Calu3 (cell line): ENCODE results near the gene DFFB. TPM values are rescaled to one million over a fixed set of nuclear protein-coding genes. Genes with fewer than 3 reads are reported as not detected.

Experiments used
- BruUV-seq: library from RNA; stranded (reverse); fragments of 400-500 nt; replicated peaks from 2 replicates; lab custom pipeline; 2021; lab: Mats Ljungman, UMichigan
- CTCF ChIA-PET: fragments of 300-600 bp; sonication (Branson Sonifier 250); formaldehyde crosslinking; loops from one replicate; lab custom pipeline; 2022; ENCODE audit warnings: antibody characterized with exemption; lab: Charles Lee
- DNase-seq: peaks from one replicate; pipeline ENCODE4 v3.0.0; 2022
- H3K27ac Mint-ChIP-seq: one replicate; pipeline ENCODE4 v1.8.0; 2022; ENCODE audit warnings: mixed read lengths; ENCODE audit not compliant: unreplicated experiment
- H3K27me3 Mint-ChIP-seq: one replicate; pipeline ENCODE4 v1.8.0; 2022; ENCODE audit warnings: mixed read lengths; ENCODE audit not compliant: unreplicated experiment
- H3K36me3 Mint-ChIP-seq: one replicate; pipeline ENCODE4 v1.8.0; 2022; ENCODE audit warnings: mild to moderate bottlenecking, moderate library complexity, mixed read lengths; ENCODE audit not compliant: insufficient read depth, unreplicated experiment
- H3K4me1 Mint-ChIP-seq: one replicate; pipeline ENCODE4 v1.8.0; 2022; ENCODE audit warnings: mild to moderate bottlenecking, low read depth, mixed read lengths; ENCODE audit not compliant: unreplicated experiment
- H3K4me3 Mint-ChIP-seq: one replicate; pipeline ENCODE4 v1.8.0; 2022; ENCODE audit warnings: mild to moderate bottlenecking, low read depth, moderate library complexity, mixed read lengths; ENCODE audit not compliant: unreplicated experiment
- H3K9me3 Mint-ChIP-seq: one replicate; pipeline ENCODE4 v1.8.0; 2022; ENCODE audit warnings: low read depth, mixed read lengths; ENCODE audit not compliant: unreplicated experiment
- intact Hi-C: fragments of 100-400 bp; cut with micrococcal nuclease; formaldehyde crosslinking; loops from one replicate; pipeline ENCODE4 v1.10.0; 2022; ENCODE audit not compliant: unreplicated experiment
- total RNA-seq: library from RNA; stranded (reverse); gene quantifications from 2 replicates; pipeline ENCODE4 v1.2.3, GENCODE V29; 2022
- TF ChIP-seq, protein P1 (sequence below): fragments of 200-600 bp; IDR thresholded peaks from one replicate; pipeline ENCODE4 v1.8.0; 2022; ENCODE audit warnings: antibody characterized with exemption; ENCODE audit not compliant: unreplicated experiment

DFFB gene
- total RNA-seq, 1 experiment from 2014 or later = 6.6 TPM

DNA sequence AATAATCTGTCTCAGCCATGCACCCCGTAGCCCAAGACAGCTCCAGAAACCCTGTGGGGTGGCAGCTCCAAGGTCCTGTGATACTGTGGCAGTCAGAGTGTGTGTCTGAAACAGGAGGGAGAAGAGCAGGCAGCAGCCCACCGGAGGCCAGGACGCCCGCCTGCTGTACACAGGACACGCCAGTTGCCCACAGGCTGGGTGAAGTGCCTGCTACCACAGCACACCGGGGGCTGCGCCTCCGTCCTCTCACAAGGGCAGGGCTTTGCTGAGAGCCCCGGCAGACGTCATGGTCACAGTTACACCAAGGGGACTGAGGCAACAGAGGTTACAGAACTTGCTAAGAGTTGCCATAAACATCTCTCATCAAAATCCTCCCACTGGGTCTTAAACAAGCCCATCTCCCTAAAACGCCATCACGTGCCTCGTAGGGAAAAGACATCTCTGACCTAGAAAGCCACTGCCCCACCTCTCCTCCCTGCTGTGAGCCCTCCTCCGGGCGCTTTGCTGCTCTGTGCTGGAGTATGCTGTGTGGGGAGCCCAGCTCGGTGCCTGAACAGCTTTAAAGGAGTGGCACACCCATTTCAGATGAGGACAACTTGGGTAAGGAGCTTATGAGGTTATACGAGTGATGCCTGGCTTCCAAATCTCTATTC lies 37.5 kb downstream of the DFFB start:
- no TSS peak for BruUV-seq
- TF ChIP-seq, protein P1, sequence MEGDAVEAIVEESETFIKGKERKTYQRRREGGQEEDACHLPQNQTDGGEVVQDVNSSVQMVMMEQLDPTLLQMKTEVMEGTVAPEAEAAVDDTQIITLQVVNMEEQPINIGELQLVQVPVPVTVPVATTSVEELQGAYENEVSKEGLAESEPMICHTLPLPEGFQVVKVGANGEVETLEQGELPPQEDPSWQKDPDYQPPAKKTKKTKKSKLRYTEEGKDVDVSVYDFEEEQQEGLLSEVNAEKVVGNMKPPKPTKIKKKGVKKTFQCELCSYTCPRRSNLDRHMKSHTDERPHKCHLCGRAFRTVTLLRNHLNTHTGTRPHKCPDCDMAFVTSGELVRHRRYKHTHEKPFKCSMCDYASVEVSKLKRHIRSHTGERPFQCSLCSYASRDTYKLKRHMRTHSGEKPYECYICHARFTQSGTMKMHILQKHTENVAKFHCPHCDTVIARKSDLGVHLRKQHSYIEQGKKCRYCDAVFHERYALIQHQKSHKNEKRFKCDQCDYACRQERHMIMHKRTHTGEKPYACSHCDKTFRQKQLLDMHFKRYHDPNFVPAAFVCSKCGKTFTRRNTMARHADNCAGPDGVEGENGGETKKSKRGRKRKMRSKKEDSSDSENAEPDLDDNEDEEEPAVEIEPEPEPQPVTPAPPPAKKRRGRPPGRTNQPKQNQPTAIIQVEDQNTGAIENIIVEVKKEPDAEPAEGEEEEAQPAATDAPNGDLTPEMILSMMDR = no peak
- Mint-ChIP-seq H3K27me3 (no peaks in the 10 kb centered on the region), H3K36me3 (peaks cover 16% of the 10 kb centered on the region), H3K4me1 (no peaks in the 10 kb centered on the region), H3K9me3 (no peaks in the 10 kb centered on the region), H3K27ac (no peak overlapping the region), H3K4me3 (no peak overlapping the region)
- intact Hi-C loops = no loop called here
- CTCF ChIA-PET = no interaction called here
- DNase-seq = no peak

DNA sequence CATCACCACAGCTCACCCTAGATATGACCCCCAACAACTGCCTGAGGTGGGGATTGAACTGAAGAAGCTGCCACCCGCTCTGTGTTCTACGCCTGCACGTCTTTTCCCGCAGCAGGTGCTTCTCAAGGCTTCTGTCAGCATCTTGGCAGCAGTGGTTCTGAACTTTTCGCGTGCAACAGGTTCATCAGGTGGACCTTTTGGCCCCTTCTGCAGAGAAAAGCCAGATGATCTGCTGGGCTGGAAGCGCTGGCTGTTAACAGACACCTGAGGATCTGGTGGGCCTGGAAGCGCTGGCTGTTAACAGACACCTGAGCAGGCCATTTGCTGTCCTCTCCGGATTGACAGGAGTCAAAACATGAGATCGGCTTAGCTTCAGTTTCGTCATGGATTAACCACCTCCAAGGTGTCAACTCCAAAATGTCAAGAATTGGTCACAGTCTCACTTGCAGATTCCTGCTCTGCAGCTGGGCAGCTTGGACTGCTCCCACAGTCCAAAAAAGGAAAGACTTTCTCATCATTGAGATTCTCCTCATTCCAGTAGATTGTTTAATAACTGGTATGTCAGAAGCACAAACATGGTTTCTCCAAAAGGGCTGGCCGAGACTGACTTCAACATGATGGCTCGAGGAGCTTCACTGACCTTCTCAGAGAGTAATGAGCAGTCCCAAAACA lies 38.1 kb downstream of the DFFB start:
- CTCF ChIA-PET = interaction anchor here (1.0 kb wide), 1 partner anchor 16 kb away, joined by 3 read pairs; no protein-coding TSS in a partner anchor
- Mint-ChIP-seq H3K9me3 (no peaks in the 10 kb centered on the region), H3K4me1 (no peaks in the 10 kb centered on the region), H3K36me3 (peaks cover 23% of the 10 kb centered on the region), H3K27me3 (no peaks in the 10 kb centered on the region), H3K27ac (no peak overlapping the region), H3K4me3 (no peak overlapping the region)
- TF ChIP-seq, protein P1 = no peak
- intact Hi-C loops = no loop called here
- BruUV-seq = no TSS peak
- no peak for DNase-seq

DNA sequence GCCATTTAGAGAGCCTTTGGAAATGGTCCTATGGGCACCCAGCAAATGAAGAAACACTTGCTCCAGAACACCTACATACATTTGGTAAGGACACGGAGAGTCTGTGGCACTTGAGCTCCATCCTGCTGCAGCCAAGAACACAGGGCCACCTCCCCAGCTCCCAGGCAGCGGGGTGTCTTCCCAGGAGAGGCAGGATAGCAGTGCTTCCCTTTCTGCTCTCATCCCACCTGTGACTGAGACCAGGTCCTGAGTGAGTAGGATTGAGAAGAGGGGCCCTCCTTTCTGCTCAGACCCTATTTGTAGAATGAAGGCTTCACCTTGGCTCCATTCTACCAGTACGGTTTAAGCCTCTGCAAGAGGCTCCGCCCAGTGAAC lies 38.7 kb downstream of the DFFB start:
- Mint-ChIP-seq H3K4me1 (no peaks in the 10 kb centered on the region), H3K9me3 (no peaks in the 10 kb centered on the region), H3K27ac (no peak overlapping the region), H3K4me3 (no peak overlapping the region), H3K36me3 (peaks cover 28% of the 10 kb centered on the region), H3K27me3 (no peaks in the 10 kb centered on the region)
- CTCF ChIA-PET = interaction anchor here (1.0 kb wide), 1 partner anchor 16 kb away, joined by 3 read pairs; no protein-coding TSS in a partner anchor
- intact Hi-C loops = no loop called here
- no TSS peak for BruUV-seq
- DNase-seq = no peak
- TF ChIP-seq, protein P1 = no peak

DNA sequence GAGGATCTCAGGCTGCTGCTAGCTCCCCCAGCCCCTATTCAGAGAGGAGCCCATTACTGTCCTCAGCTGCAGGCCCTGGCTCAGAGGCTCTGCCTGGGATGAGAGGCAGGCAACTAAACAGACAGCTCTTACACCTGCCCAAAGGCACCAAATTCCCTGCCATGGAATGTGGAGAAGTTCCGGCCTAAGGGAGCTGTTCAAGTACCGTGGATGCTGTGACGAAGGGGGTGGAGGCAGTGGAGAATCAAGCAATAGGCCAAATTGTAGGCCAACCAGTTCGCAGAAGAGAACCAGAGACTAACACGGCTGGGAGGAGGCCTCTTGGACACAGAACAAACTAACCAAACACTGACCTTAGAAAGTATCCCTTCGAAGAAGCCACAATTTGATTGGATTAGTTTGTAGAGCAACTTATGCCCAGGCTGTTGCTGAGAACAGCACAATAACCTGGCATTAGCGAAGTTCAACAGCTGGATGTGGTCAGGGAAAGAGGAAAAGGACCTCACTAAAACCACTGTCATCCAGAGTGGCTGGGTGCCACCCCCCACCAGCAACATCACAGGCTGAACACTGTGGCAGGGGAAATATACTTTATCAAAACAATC lies 39.2 kb downstream of the DFFB start:
- CTCF ChIA-PET = interaction anchor here (1.0 kb wide), 1 partner anchor 17 kb away, joined by 3 read pairs; no protein-coding TSS in a partner anchor
- DNase-seq = no peak
- H3K27ac Mint-ChIP-seq = no peak overlapping the region
- no peaks in the 10 kb centered on the region for H3K27me3 Mint-ChIP-seq
- no peaks in the 10 kb centered on the region for H3K9me3 Mint-ChIP-seq
- TF ChIP-seq, protein P1 = no peak
- peaks cover 33% of the 10 kb centered on the region for H3K36me3 Mint-ChIP-seq
- BruUV-seq = no TSS peak
- H3K4me3 Mint-ChIP-seq = no peak overlapping the region
- H3K4me1 Mint-ChIP-seq = no peaks in the 10 kb centered on the region
- intact Hi-C loops = no loop called here
